Measurements from ENCODE around the gene THAP9.
"Not testable (repeated sequence)": the region's sequence is repeated elsewhere in the genome, so short reads cannot be mapped to it uniquely, and the experiment has no call there.

The THAP9 gene

DNA sequence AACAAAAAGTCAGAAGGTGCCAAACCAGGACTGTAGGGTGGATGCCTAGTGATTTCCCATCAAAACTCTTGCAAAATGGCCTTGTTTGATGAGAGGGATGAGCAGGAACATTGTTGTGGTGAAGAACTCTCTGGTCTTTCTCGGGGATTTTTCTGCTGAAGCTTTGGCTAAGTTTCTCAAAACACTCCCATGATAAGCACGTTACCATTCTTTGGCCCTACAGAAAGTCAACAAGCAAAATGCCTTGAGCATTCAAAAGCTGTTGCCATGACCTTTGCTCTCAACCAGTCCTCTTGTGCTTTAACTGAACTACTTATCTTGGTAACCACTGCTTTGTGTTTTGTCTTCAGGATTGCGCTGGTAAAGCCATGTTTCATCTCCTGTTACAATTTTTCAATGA is 6.6 kb upstream of the THAP9 start:
- no peak for FAIRE-seq
- DNase-seq (ENCODE audit: insufficient read length, low spot score), result no peak

DNA sequence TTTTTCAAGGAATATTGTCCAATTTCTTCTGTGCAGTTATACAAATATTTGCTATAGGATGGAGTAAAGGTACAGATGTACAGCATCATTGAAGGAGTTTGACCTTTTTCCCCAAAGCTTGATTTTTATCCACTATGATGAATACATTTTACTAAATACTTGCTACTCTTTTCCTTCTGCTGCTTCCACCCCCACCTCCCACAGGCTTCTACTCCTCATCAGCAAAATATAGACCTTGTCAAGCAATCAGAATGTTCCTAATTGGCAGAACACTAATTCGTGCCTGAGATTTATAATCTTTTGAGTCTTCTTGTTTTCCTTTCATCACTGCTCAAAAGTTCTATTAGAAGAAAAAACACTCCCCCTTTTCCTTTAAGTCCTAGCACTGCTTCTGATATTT is 3.8 kb upstream of the THAP9 start:
- DNase-seq (ENCODE audit: insufficient read length, low spot score) (no peak), FAIRE-seq (no peak)

DNA sequence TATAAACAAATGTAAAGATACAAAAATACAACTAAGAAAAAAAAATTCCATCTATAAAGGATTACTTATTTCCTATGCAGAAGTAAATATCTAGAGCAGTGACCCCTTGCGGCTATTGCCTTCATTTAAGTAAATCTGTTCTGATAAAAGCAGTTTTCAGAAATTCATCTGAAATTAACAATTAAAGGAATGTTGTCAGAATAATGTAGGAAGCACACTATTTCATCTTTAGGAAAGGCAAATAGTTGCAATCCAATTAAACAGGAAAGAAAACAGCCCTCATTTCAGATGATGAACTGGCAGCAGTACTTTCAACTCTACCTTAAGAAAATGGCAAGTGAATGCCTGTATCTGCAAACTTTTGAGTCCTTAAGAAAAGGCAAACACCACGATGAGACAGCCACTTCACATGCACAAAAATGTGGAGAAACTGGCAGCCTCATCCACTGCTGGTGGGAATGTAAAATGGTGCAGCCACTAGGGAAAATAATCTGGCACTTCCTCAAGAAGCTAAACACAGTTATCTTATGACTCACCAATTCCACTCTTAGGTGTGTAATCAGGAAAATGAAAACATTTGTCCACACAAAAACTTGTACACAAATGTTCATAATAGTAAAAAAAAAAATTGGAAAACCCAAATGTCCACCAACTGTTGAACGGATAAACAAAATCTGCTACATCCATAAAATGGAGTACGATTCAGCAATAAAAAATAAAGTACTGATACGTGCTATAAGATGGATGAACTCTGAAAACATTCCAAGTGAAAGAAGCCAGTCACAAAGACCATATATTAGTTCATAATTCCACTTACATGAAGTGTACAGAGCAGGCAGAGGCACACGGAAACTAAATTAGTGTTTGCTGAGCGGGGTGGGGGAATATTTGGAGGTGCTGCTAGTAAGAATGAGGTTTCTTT is 2.0 kb upstream of the THAP9 start:
- no peak for DNase-seq (ENCODE audit: insufficient read length, low spot score)
- peak; percentile 23 for FAIRE-seq

DNA sequence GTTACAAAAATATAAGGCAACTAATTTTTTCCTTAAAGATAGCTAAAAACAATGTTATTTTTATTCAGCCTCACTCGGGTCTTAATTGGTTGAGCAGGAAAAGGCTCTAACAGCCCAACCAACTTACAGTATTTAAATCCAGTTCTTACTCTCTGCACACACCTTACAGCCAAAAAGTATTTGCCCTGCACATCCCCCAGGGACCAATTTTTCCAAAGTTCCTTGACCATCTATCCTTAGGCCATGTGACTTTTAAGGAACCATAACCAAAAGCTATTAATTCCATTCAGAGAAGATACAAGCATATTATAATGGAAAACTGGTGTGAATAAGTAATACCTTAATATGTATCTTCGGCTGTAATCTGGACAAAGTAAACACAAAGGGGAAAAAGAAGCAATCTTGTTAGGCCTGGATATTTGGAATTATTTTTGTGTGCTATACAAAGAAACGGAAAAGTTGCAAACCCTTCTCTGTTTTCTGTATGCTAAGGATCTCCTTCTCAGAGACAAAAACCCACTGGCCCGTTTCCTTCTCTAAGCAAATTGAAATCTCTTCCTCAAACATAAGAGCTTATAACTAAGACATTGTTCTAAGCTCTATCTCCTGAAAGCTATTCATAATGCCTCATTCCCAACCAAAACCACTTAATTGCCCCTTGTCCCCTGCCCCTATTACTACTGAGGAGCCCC is 1.0 kb upstream of the THAP9 start:
- FAIRE-seq, result no peak

DNA sequence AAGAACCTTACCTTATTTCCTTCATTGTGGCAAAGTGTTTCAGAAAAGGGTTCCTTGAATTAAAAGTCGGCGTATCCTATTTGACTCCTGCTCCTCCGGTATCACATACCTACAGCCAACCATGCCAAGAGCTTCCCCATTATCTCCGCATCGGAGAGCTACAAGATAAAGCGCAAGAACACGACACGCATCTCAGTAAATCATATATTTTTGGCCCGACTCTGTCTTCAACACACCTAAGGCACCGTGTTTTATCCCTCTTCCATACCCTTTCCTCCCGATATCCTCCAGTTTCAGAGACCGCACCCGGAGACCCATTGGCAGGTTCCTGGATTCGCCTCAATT is 497 bp upstream of the THAP9 start:
- no peak for FAIRE-seq
- DNase-seq (ENCODE audit: insufficient read length, low spot score), result no peak

More for the DNA sequence above, 1.0 kb upstream of the THAP9 start:
- no peak for DNase-seq (ENCODE audit: insufficient read length, low spot score)

DNA sequence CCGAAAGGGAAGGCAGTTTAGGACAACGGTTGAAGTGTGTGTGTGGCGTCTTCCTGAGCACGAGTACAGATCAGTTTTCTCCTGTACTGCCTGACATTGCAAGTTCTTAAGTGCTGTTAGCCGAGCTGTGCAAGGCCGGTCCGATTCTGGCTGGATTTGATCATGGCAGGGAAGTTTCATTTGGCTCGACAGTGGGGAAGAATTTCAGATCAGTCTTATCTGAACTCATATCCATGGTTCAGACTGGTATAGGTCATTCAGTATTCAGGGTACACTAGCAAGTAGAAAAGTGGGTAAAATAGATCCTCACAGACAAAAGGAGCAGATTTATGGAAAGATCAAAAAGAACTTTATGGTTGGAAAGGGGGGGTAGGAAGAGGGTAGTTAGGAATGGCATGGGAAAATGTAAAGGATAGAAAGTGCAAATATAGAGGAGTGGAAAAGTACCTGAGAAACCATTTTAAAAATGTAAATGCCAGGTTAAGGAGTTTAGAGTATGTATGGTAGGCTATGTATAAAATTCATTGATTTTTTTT is 716 bp downstream of the THAP9 start:
- DNase-seq (ENCODE audit: insufficient read length, low spot score) (no peak), FAIRE-seq (no peak)

DNA sequence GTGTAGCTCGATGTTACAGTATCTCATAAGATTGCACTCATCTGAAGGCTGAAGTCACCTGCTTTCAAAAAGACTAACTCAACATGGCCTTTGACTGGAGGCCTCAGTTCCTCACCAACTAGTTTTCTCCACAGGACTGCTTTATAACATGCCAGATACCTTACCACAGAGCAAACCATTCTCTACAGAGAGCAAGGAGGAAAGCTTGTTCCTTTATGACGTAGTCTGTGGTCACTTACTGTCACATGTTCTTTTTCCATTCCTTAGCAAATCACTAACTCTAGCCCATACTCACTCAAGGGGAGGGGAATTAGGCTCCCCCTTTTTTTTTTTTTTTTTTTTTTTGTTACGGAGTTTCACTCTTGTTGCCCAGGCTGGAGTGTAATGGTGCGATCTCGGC is 3.2 kb downstream of the THAP9 start:
- DNase-seq (ENCODE audit: insufficient read length, low spot score) (no peak), FAIRE-seq (no peak)

DNA sequence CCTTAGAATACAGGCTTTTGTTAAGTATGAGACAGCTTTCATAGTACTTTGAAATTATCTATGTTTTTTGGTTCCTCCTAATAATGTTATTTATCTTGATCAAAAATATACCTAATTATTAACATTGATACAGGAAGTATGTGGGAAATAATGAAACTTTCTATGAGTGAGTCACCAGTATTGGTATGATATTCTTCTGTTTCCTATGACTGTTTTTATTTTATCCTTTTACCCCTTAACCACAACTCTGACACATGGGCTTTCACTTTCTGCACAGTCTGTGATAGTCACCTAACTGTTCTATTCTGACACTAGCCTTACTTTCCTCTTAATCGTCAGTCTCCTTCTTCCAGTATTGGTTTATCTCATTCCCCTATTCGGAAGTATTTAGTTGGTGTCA is 4.7 kb downstream of the THAP9 start:
- FAIRE-seq (peak; percentile 88), DNase-seq (ENCODE audit: insufficient read length, low spot score) (peak; percentile 39)

DNA sequence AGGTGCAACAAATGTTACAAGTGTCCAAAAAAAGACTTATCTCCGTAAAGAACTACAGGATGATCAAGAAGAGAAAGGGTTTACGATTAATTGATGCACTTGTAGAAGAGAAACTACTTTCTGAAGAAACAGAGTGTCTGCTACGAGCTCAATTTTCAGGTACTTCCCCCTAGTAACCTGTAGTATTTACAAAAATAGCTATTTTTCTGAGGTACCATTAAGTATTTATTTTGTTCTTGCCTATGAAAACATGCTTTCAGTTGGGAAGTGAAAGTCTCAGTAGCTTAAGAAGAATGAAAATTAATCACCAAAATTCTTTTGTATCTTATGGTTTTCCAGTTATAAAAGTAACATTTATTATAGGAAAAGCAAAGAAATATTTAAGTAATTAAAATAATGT is 5.9 kb downstream of the THAP9 start:
- FAIRE-seq (peak; percentile 91), DNase-seq (ENCODE audit: insufficient read length, low spot score) (no peak)

DNA sequence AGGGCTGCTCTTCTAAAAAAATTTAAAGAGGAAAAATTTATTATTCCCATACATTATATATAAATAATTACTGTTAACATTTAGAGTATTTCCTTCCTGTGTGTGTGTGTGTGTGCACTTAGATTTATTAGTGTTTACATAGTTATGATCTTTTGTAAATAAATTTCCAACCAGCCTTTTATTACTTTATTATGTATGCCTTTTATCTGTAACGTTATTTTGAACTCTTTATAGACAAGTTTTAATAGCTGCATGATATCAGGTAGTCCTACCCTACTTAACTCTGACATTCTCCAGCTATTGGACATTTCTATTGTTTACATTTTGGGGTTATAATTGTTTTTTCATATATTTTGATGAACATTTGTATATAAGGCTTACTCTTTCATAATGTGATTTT is 8.8 kb downstream of the THAP9 start:
- FAIRE-seq (no peak), DNase-seq (ENCODE audit: insufficient read length, low spot score) (no peak)

DNA sequence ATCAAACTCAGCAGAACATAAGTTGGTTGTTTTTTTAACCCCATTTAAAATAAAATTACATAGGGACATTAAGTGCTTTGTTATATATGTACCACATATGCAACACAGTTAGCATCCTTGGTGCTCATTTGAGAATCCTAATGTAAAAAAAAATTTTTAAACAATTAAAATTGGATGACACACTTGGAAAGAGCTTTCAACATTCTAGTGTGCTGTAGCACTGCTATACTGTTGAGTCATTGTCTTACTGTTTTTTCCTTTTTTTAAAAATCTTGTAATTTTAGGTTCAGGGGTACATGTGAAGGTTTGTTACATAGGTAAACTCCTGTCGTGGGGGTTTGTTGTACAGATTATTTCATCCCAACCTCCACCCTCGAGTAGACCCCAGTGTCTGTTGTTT is 12.8 kb downstream of the THAP9 start:
- FAIRE-seq, result no peak
- DNase-seq (ENCODE audit: insufficient read length, low spot score), result no peak

DNA sequence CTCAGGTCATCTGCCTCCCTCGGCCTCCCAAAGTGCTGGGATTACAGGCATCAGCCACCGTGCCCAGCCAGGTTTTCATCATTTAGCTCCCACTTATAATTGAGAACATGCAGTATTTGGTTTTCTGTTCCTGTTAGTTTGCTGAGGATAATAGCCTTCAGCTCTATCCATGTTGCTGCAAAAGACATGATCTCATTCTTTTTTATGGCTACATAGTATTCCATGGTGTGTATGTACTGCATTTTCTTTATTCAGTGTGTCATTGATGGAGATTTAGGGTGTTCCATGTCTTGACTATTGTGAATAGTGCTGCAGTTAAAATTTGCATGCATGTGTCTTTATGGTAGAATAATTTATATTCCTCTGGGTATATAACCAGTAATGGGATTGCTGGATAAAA is 13.4 kb downstream of the THAP9 start:
- DNase-seq (ENCODE audit: insufficient read length, low spot score); FAIRE-seq: not testable (repeated sequence)

DNA sequence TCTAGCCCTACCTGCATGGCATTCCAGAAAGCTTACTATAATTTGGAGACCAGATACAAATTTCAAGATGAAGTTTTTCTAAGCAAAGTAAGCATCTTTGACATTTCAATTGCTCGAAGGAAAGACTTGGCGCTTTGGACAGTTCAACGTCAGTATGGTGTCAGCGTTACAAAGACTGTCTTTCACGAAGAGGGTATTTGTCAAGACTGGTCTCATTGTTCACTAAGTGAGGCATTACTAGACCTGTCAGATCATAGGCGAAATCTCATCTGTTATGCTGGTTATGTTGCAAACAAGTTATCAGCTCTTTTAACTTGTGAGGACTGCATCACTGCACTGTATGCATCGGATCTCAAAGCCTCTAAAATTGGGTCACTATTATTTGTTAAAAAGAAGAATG is 17.6 kb downstream of the THAP9 start:
- DNase-seq (ENCODE audit: insufficient read length, low spot score) (no peak), FAIRE-seq (no peak)

DNA sequence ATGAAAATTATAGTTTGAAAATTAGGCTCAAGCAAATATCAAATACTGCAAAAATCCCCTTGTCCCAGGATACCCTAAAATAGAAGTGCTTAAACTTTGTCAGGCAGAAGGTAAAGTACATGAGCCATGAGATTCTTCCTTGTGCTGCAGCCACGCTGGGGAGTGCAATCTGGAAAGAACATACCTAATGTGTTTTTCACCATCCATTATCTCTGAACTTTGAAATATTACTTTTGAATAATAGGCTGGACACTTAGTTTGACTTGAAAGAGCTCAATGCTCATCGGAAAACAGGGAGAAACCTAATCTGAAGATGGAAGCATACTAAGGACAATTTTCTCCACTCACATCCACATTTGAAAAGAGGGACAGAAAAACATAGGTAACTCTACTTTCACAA is 18.9 kb downstream of the THAP9 start:
- DNase-seq (ENCODE audit: insufficient read length, low spot score) (no peak), FAIRE-seq (no peak)

DNA sequence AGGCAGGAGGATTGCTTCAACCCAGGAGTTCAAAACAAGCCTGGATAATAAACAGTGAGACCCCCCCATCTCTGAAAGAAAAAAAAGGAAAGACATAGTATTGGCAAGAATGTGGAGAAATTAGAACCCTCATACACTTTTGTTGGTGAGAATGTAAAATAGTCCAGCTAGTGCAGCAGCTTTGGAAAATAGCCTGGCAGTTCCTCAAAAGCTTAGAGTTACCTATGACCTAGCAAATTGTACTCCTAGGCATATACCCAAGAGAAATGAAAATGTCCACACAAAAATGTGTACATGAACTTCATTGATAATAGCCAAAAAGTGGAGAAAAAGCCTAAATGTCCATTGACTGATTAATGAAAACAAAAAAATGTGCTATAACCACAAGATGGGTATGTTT is 21.3 kb downstream of the THAP9 start:
- DNase-seq (ENCODE audit: insufficient read length, low spot score) (no peak), FAIRE-seq (no peak)

DNA sequence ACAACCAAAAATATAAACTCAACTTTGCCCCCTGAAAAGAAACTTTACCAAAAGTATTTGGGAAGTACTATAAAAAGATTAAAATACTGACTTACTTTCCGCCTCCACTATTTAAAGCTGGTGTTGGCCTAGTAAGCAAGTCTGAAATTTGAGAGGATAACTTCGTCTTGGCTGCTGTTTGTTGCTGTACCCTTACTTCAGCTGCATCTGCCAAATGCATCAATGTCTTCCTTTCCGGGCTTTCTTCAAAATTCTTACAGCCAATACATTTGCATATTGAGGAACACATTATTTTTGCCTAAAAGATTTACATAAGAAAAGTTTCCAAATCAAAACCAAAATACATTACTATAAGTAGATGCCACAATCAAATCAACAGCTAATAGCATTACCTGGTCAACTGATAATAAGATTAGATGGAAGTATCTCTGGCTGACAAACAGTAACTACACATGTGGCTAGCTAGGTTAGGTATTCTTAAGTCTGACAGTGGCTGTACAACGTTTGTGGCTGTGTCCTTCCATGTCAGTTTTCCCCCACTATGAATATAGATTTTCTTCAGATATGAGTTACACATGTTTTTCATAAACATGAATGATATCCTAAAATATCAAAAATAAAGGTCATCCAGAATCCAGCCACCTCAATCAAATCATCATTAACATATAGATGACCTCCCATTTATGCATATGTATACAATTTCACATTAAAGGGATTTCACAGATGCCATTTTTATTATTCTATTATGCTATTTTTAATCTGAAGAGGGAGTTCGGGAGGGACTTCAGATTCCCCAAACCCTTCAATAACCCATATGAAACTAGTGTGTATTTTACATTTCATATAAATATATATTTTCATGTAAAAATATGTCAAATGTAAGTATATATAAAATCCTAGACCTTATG is 30.6 kb downstream of the THAP9 start:
- DNase-seq (ENCODE audit: insufficient read length, low spot score) (no peak), FAIRE-seq (no peak)

DNA sequence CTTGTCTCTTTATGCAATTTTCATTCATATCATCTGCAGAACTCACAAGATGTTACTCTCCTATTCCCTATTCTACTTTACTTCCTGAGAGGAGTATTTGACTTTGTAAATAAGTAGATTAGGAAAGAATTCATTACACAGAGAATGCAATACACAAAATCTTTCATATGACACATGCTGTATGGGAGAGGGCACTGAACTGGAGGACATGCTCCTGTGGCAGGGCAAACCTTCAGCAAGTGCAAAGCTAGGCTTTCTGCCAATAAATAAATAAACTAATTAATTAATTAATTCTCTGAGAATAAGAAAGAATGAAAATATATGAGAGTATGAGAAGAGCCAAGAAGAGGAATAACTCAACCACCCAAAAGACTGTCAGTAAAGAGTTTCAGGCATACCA is 33.9 kb downstream of the THAP9 start:
- no peak for FAIRE-seq
- DNase-seq (ENCODE audit: insufficient read length, low spot score), result no peak

DNA sequence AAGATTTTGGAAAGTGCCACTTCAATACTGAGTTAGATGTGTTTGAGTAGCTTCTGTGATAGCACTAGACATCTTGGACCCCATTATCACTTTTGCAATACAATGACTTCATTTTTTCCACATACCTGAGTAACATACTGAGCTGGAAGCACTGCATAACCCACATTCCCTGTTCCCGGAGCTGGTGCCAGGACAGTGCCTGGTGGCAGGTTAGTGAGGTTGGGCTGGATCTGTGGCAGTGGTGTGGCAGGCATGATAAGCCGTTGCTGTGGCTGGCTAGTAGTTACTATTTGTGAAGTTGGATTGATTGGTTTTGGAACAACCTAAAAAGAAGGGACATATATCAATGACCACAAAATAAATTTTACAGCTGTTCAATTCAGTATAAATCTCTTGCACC is 38.9 kb downstream of the THAP9 start:
- DNase-seq (ENCODE audit: insufficient read length, low spot score) (no peak), FAIRE-seq (no peak)

DNA sequence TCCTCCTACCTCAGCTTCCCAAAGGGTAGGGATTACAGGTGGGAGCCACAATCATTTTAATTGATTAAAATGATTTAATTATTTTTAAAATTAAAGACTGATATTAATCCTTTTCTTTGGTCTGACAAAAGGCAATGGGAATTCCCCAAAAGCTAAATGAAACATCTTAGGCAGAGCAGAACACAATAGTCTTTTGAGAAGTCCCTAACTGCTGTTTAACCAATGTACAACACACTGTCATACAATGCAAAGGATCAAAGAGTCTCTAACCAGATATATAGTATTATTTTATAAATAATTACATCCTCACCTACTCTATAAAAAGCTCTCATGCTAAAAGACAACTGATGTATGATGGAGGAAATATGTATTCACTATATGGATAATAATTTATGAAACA is 47.0 kb downstream of the THAP9 start:
- DNase-seq (ENCODE audit: insufficient read length, low spot score), result no peak
- FAIRE-seq, result no peak

DNA sequence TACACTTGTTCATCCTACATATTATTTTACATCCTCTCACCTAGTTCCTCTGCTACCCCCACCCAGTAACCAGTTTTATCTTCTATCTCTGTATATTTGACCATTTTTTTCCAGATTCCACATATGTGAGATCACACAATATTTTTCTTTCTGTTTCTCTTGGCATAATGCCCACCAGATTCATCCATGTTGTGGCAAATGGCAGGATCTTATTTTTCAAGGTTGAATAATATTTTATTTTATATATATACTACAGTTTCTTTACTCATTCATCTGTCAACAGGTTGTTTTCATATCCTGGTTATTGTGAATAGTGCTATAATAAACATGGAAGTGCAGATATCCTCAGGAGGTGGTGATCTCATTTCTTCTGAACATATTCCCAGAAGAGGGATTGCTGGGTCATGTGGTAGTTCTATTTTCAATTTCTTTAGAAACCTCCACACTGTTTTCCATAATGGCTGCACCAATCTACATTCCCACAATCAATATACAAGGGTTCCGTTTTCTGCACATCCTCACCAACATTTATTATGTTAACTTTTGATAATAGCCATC is 48.2 kb downstream of the THAP9 start:
- DNase-seq (ENCODE audit: insufficient read length, low spot score), result no peak
- FAIRE-seq, result peak; percentile 8

DNA sequence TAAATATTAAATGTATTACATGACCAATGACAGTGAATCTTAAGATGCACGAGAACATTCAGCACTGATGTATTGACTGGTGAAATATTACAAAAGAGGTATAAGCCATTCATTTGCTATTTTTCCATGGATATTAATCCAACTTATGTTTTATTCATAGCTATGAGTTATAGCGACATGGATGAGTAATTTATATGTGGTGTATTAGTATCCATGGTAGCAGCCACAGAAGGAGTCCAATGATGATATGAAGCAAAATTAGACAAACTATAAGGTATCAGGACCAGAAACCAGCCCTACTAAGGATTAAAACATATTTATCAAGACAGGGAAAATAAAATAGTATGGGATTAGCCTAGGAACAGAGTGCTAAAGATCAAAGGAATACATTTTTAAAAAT is 50.7 kb downstream of the THAP9 start:
- FAIRE-seq (no peak), DNase-seq (ENCODE audit: insufficient read length, low spot score) (no peak)
